ENCODE measurements around the gene DHRS9. TPM values are rescaled to one million over a fixed set of nuclear protein-coding genes. Genes with fewer than 3 reads are reported as not detected.
A peak's percentile ranks its signal among the peaks of the same experiment; 100 is the strongest.

The DHRS9 gene
- total and polyA plus RNA-seq, 9 of the 15 experiments (the other 6 are each of a cell fraction or from before 2014, with no cell fraction given): 0.27 to 1.7 (median 0.69) TPM

DNA sequence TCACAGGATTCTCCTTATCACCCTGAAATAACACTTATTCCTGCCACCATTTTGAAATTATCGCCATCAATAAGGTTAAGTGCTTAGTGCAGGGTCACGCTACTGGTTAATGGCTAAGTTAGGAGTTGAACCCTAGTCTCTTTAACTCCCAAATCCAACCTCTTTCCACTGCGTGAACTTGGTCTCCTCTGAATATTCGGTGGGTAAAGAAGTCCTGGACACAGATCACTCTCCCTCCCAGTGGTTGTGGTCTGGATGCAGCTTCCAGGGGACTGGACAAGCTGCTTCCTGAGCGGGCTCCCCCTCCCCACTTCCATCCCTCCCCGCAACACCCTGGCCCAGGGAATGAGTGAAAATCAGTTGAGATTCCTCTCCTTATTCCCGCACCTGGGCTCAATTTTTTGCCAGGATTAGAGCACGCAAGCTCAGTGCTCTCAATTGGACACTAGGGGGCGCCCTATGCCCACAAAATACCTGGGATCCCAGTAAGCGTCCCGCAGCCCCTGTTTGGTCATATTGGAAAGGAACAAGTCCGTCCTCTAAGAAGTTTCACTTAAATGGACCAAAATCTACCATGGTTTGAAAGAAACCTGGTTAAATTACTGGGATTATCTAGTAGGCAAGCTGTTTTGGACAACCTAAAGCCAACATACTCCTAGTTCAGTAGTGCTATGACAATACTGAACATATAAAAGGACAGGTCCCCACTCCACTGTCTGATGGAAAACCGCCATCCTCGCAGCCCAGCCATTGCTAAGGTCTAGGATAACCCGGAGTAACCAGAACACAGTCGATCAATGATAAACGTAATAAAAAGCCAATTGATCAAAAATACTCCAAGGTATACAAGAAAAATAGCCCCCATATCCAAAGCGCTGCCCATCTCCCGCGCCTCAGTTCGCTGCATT, 40.4 kb downstream of the DHRS9 start (continued):
- TF ChIP-seq, protein P1, sequence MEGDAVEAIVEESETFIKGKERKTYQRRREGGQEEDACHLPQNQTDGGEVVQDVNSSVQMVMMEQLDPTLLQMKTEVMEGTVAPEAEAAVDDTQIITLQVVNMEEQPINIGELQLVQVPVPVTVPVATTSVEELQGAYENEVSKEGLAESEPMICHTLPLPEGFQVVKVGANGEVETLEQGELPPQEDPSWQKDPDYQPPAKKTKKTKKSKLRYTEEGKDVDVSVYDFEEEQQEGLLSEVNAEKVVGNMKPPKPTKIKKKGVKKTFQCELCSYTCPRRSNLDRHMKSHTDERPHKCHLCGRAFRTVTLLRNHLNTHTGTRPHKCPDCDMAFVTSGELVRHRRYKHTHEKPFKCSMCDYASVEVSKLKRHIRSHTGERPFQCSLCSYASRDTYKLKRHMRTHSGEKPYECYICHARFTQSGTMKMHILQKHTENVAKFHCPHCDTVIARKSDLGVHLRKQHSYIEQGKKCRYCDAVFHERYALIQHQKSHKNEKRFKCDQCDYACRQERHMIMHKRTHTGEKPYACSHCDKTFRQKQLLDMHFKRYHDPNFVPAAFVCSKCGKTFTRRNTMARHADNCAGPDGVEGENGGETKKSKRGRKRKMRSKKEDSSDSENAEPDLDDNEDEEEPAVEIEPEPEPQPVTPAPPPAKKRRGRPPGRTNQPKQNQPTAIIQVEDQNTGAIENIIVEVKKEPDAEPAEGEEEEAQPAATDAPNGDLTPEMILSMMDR (IDR thresholded peaks at IDR 0.05 in 2 of 3, conservative IDR thresholded peaks at IDR 0.05 in 1 of 3; ENCODE audit: insufficient read depth in 2 of 3, low read depth in 1 of 3, low read length in 3 of 3): peak; percentile 90 to 95 (median 95)
- TF ChIP-seq ZFPM2 (CRISPR knock-in tag; IDR thresholded peaks at IDR 0.05) (no peak), SMAD2 (IDR thresholded peaks at IDR 0.05; ENCODE audit: low read depth, low read length) (no peak), RAD21 (CRISPR knock-in tag; conservative IDR thresholded peaks at IDR 0.05 in 1 of 2, IDR thresholded peaks at IDR 0.05 in 1 of 2) (peak; percentile 98), GATA2 (CRISPR knock-in tag; IDR thresholded peaks at IDR 0.05) (no peak), PYGO2 (tag; IDR thresholded peaks at IDR 0.05) (no peak)
- TF ChIP-seq, protein P2, sequence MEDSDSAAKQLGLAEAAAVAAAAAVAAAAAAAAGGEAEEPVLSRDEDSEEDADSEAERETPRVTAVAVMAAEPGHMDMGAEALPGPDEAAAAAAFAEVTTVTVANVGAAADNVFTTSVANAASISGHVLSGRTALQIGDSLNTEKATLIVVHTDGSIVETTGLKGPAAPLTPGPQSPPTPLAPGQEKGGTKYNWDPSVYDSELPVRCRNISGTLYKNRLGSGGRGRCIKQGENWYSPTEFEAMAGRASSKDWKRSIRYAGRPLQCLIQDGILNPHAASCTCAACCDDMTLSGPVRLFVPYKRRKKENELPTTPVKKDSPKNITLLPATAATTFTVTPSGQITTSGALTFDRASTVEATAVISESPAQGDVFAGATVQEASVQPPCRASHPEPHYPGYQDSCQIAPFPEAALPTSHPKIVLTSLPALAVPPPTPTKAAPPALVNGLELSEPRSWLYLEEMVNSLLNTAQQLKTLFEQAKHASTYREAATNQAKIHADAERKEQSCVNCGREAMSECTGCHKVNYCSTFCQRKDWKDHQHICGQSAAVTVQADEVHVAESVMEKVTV (CRISPR knock-in tag; IDR thresholded peaks at IDR 0.05): peak; percentile 97
